HepG2 (cell line): Measurements from ENCODE around the gene RABEP1. TPM values are rescaled to one million over a fixed set of nuclear protein-coding genes. Genes with fewer than 3 reads are reported as not detected.

Experiments
- ARNT2 ChIP-seq: sonication (generic); formaldehyde crosslinking; IDR thresholded peaks from 2 replicates; pipeline ENCODE4 v1.8.0; 2022; ENCODE audit warnings: mild to moderate bottlenecking, low read depth, missing genetic modification reagents, moderate library complexity
- CEBPG ChIP-seq: IDR thresholded peaks from 2 replicates; pipeline ENCODE4 v1.6.1; 2016
- CHCHD3 ChIP-seq: sonication (generic); formaldehyde crosslinking; IDR thresholded peaks from 2 replicates; pipeline ENCODE4 v1.8.0; 2022; ENCODE audit warnings: mild to moderate bottlenecking, missing genetic modification reagents, moderate library complexity
- CSRNP2 ChIP-seq: sonication (generic); formaldehyde crosslinking; conservative IDR thresholded peaks from 2 replicates; pipeline ENCODE4 v1.8.0; 2022; ENCODE audit warnings: low read depth, missing genetic modification reagents
- GABPA ChIP-seq, 2 experiments: IDR thresholded peaks; 2 replicates each; pipeline ENCODE4 v1.6.1; 2011 to 2016; ENCODE audit warnings: low read depth in 2 of 2, low read length in 1 of 2, missing biosample characterization in 1 of 2, missing genetic modification characterization in 1 of 2
- GLI4 ChIP-seq: sonication (generic); formaldehyde crosslinking; IDR thresholded peaks from 2 replicates; pipeline ENCODE4 v1.5.1; 2020; ENCODE audit warnings: missing genetic modification reagents, mild to moderate bottlenecking, moderate library complexity, borderline replicate concordance
- HNF1B ChIP-seq: sonication (generic); formaldehyde crosslinking; IDR thresholded peaks from 2 replicates; pipeline ENCODE4 v1.5.1; 2020; ENCODE audit warnings: mild to moderate bottlenecking, moderate library complexity, missing genetic modification reagents
- NFE2L1 ChIP-seq: sonication (generic); formaldehyde crosslinking; IDR thresholded peaks from 2 replicates; pipeline ENCODE4 v1.4.0; 2020; ENCODE audit warnings: missing genetic modification reagents, mild to moderate bottlenecking, borderline replicate concordance
- PPARG ChIP-seq: conservative IDR thresholded peaks from 2 replicates; pipeline ENCODE4 v1.6.1; 2016; ENCODE audit warnings: missing biosample characterization, missing genetic modification reagents
- STAG1 ChIP-seq: sonication (generic); formaldehyde crosslinking; IDR thresholded peaks from 2 replicates; pipeline ENCODE4 v1.4.0; 2020; ENCODE audit warnings: missing genetic modification reagents
- THRA ChIP-seq: sonication (generic); formaldehyde crosslinking; IDR thresholded peaks from 2 replicates; pipeline ENCODE4 v1.4.0; 2020; ENCODE audit warnings: missing genetic modification reagents, borderline replicate concordance
- YEATS2 ChIP-seq: sonication (generic); formaldehyde crosslinking; IDR thresholded peaks from 2 replicates; pipeline ENCODE4 v1.4.0; 2020; ENCODE audit warnings: missing genetic modification reagents, borderline replicate concordance
- ZBTB20 ChIP-seq: sonication (generic); formaldehyde crosslinking; IDR thresholded peaks from 2 replicates; pipeline ENCODE4 v1.8.1; 2023; ENCODE audit warnings: missing genetic modification reagents, low read depth, mild to moderate bottlenecking, borderline replicate concordance
- ZBTB38 ChIP-seq: sonication (generic); formaldehyde crosslinking; IDR thresholded peaks from 2 replicates; pipeline ENCODE4 v1.5.1; 2020; ENCODE audit warnings: mild to moderate bottlenecking, missing genetic modification reagents
- ZFP41 ChIP-seq: sonication (generic); formaldehyde crosslinking; IDR thresholded peaks from 2 replicates; pipeline ENCODE4 v1.4.0; 2020; ENCODE audit warnings: mild to moderate bottlenecking, missing genetic modification reagents, borderline replicate concordance
- ZKSCAN1 ChIP-seq: fragments of 150-350 bp; IDR thresholded peaks from 2 replicates; pipeline ENCODE4 v1.6.1; 2014; ENCODE audit warnings: low read length
- ZNF512 ChIP-seq: sonication (generic); formaldehyde crosslinking; IDR thresholded peaks from 2 replicates; pipeline ENCODE4 v1.4.0; 2020; ENCODE audit warnings: mild to moderate bottlenecking, missing genetic modification reagents
- polyA plus RNA-seq, 8 experiments: library from polyadenylated mRNA; depleted of rRNA in 3 of 8; stranded (reverse) in 7 of 8; unstranded in 1 of 8; fragments of >200 nt; fragmentation: Illumina TruSeq in 4 of 8; extraction: Trizol in 4 of 8; gene quantifications; 2 replicates each; pipeline versions ENCODE4 v1.2.1 to v1.2.3, GENCODE V29; 2011 to 2016; ENCODE audit warnings: low read depth in 4 of 8, missing spikeins in 1 of 8, mixed read lengths in 1 of 8; ENCODE audit not compliant: insufficient read depth in 1 of 8
- total RNA-seq, 5 experiments: library from RNA; depleted of rRNA; stranded (reverse); fragments of >200 nt; fragmentation: Illumina TruSeq; extraction: Trizol; gene quantifications; 2 replicates each; pipeline ENCODE4 v1.2.3, GENCODE V29; 2016; ENCODE audit warnings: low read depth in 1 of 5
- TF ChIP-seq, protein P1 (sequence below): sonication (generic); formaldehyde crosslinking; IDR thresholded peaks from 2 replicates; pipeline ENCODE4 v1.5.0; 2020; ENCODE audit warnings: mild to moderate bottlenecking, missing genetic modification reagents, borderline replicate concordance

Gene RABEP1
- total and polyA plus RNA-seq, 2 of the 13 experiments (the other 11 are each of a cell fraction or from before 2014, with no cell fraction given), result 13.7 to 41.5 TPM

GRCh38 chr17:5405400-5405799, 123.3 kb downstream of the RABEP1 start (continued):
- TF ChIP-seq THRA (CRISPR knock-in tag) (0 out of 2 replicates have a peak, but pooled peaks have one; percentile 25), ARNT2 (CRISPR knock-in tag) (no peak), GABPA (IDR thresholded peaks at IDR 0.05; ENCODE audit: low read depth, low read length) (no peak), GABPA (CRISPR knock-in tag; IDR thresholded peaks at IDR 0.05; ENCODE audit: low read depth) (peak; percentile 47), PPARG (peak; percentile 100), NFE2L1 (CRISPR knock-in tag) (no peak), STAG1 (CRISPR knock-in tag) (no peak), YEATS2 (0 out of 2 replicates have a peak, but pooled peaks have one; percentile 32), ZFP41 (CRISPR knock-in tag) (no peak), ZBTB38 (CRISPR knock-in tag) (no peak), CEBPG (CRISPR knock-in tag) (peak; percentile 53), HNF1B (CRISPR knock-in tag) (no peak), GLI4 (CRISPR knock-in tag) (0 out of 2 replicates have a peak, but pooled peaks have one; percentile 36), ZKSCAN1 (no peak), CSRNP2 (CRISPR knock-in tag) (no peak), ZNF512 (CRISPR knock-in tag) (no peak), CHCHD3 (CRISPR knock-in tag) (no peak), ZBTB20 (no peak)
- TF ChIP-seq, protein P1, sequence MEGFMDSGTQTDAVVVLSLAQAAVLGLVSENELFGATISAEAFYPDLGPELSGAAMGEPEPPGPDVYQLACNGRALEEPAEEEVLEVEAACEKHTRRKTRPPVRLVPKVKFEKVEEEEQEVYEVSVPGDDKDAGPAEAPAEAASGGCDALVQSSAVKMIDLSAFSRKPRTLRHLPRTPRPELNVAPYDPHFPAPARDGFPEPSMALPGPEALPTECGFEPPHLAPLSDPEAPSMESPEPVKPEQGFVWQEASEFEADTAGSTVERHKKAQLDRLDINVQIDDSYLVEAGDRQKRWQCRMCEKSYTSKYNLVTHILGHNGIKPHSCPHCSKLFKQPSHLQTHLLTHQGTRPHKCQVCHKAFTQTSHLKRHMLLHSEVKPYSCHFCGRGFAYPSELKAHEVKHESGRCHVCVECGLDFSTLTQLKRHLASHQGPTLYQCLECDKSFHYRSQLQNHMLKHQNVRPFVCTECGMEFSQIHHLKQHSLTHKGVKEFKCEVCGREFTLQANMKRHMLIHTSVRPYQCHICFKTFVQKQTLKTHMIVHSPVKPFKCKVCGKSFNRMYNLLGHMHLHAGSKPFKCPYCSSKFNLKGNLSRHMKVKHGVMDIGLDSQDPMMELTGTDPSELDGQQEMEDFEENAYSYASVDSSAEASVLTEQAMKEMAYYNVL, result no peak
